Astrocyte (in vitro differentiated cells and primary cell): Measurements from ENCODE around the gene FAM221A. TPM values are rescaled to one million over a fixed set of nuclear protein-coding genes. Genes with fewer than 3 reads are reported as not detected.

ENCODE experiments used
- DNase-seq: peaks from one replicate; pipeline ENCODE4 v3.0.0-alpha.2; 2010; ENCODE audit warnings: low read depth
- FAIRE-seq: peaks from 2 replicates; lab custom pipeline; 2011; peaks lifted over from hg19 to GRCh38; lab: Jason Lieb, UNC
- H2AFZ ChIP-seq: 2 replicates; pipeline ENCODE4 v1.6.0; 2012; ENCODE audit warnings: low read depth, low read length, inconsistent platforms
- H3K27ac ChIP-seq: 2 replicates; pipeline ENCODE4 v1.5.1; 2011; ENCODE audit warnings: low read depth, low read length, inconsistent platforms
- H3K27me3 ChIP-seq: 2 replicates; pipeline ENCODE4 v1.6.0; 2011; ENCODE audit warnings: low read length, inconsistent platforms; ENCODE audit not compliant: insufficient read depth
- H3K36me3 ChIP-seq: 2 replicates; pipeline ENCODE4 v1.5.1; 2011; ENCODE audit warnings: low read length, inconsistent platforms; ENCODE audit not compliant: insufficient read depth
- H3K4me1 ChIP-seq: 2 replicates; pipeline ENCODE4 v1.5.1; 2011; ENCODE audit warnings: low read length, inconsistent platforms; ENCODE audit not compliant: insufficient read depth
- H3K4me2 ChIP-seq: 2 replicates; pipeline ENCODE4 v1.6.0; 2012; ENCODE audit warnings: low read length, inconsistent platforms
- H3K4me3 ChIP-seq: 2 replicates; pipeline ENCODE4 v1.5.1; 2011; ENCODE audit warnings: low read depth, mild to moderate bottlenecking, low read length, inconsistent platforms; ENCODE audit not compliant: insufficient read depth
- H3K79me2 ChIP-seq: 2 replicates; pipeline ENCODE4 v1.6.0; 2012; ENCODE audit warnings: mild to moderate bottlenecking, low read length, inconsistent platforms; ENCODE audit not compliant: insufficient read depth
- H3K9ac ChIP-seq: 2 replicates; pipeline ENCODE4 v1.6.0; 2012; ENCODE audit warnings: mild to moderate bottlenecking, low read length, inconsistent platforms
- H3K9me3 ChIP-seq: 2 replicates; pipeline ENCODE4 v1.5.1; 2012; ENCODE audit warnings: low read depth, mild to moderate bottlenecking, low read length, inconsistent platforms; ENCODE audit not compliant: insufficient read depth
- H4K20me1 ChIP-seq: 2 replicates; pipeline ENCODE4 v1.6.0; 2012; ENCODE audit warnings: low read length, inconsistent platforms; ENCODE audit not compliant: insufficient read depth
- H3K27ac Mint-ChIP-seq: one replicate; pipeline ENCODE4 v1.8.0; 2021; ENCODE audit warnings: mild to moderate bottlenecking, mixed read lengths; ENCODE audit not compliant: unreplicated experiment
- H3K27me3 Mint-ChIP-seq: one replicate; pipeline ENCODE4 v1.8.0; 2021; ENCODE audit warnings: low read depth, mixed read lengths; ENCODE audit not compliant: unreplicated experiment
- H3K36me3 Mint-ChIP-seq: one replicate; pipeline ENCODE4 v1.8.0; 2021; ENCODE audit warnings: low read depth, mixed read lengths; ENCODE audit not compliant: unreplicated experiment
- H3K4me1 Mint-ChIP-seq: one replicate; pipeline ENCODE4 v1.8.0; 2021; ENCODE audit warnings: low read depth, mixed read lengths; ENCODE audit not compliant: unreplicated experiment
- H3K4me3 Mint-ChIP-seq: one replicate; pipeline ENCODE4 v1.8.0; 2021; ENCODE audit warnings: mild to moderate bottlenecking, moderate library complexity, mixed read lengths; ENCODE audit not compliant: unreplicated experiment
- H3K9me3 Mint-ChIP-seq: one replicate; pipeline ENCODE4 v1.8.0; 2021; ENCODE audit warnings: mild to moderate bottlenecking, mixed read lengths; ENCODE audit not compliant: unreplicated experiment
- CTCF ChIP-seq: IDR thresholded peaks from 2 replicates; pipeline ENCODE4 v1.5.1; 2011; ENCODE audit warnings: low read depth, mild to moderate bottlenecking, inconsistent platforms, low read length, moderate library complexity; ENCODE audit not compliant: insufficient read depth
- EZH2 ChIP-seq: IDR thresholded peaks from 2 replicates; pipeline ENCODE4 v1.6.1; 2012; ENCODE audit warnings: mild to moderate bottlenecking, low read length, inconsistent platforms; ENCODE audit not compliant: insufficient read depth
- total RNA-seq: library from RNA; stranded (reverse); gene quantifications from 2 replicates; pipeline ENCODE4 v1.2.1, GENCODE V29; 2021

The FAM221A gene
- total RNA-seq, 1 donor from 2014 or later = 3.0 TPM

GRCh38 chr7:23658831-23659427 lies 21.1 kb upstream of the FAM221A start:
- Mint-ChIP-seq H3K27me3 (no peaks in the 10 kb centered on the region), H3K4me1 (peaks cover 6% of the 10 kb centered on the region), H3K27ac (no peak overlapping the region), H3K4me3 (no peak overlapping the region), H3K9me3 (peaks cover 22% of the 10 kb centered on the region), H3K36me3 (no peaks in the 10 kb centered on the region)
- Histone ChIP-seq H2AFZ (no peak overlapping the region), H3K4me3 (no peak overlapping the region), H4K20me1 (no peaks in the 10 kb centered on the region), H3K9me3 (peaks cover 10% of the 10 kb centered on the region), H3K27me3 (no peaks in the 10 kb centered on the region), H3K36me3 (no peaks in the 10 kb centered on the region), H3K79me2 (no peaks in the 10 kb centered on the region), H3K27ac (no peak overlapping the region), H3K9ac (no peak overlapping the region), H3K4me2 (no peak overlapping the region), H3K4me1 (peaks cover 5% of the 10 kb centered on the region)
- DNase-seq = no peak
- FAIRE-seq = no peak
- TF ChIP-seq CTCF (no peak), EZH2 (no peak)

- Histone ChIP-seq H3K27me3 (no peaks in the 10 kb centered on the region), H3K27ac (no peak overlapping the region), H2AFZ (no peak overlapping the region), H4K20me1 (no peaks in the 10 kb centered on the region), H3K36me3 (no peaks in the 10 kb centered on the region), H3K4me3 (no peak overlapping the region), H3K9me3 (peaks cover 2% of the 10 kb centered on the region), H3K79me2 (no peaks in the 10 kb centered on the region), H3K4me2 (no peak overlapping the region), H3K9ac (no peak overlapping the region), H3K4me1 (peaks cover 5% of the 10 kb centered on the region)
- Mint-ChIP-seq H3K4me1 (peaks cover 6% of the 10 kb centered on the region), H3K27me3 (no peaks in the 10 kb centered on the region), H3K36me3 (no peaks in the 10 kb centered on the region), H3K9me3 (peaks cover 13% of the 10 kb centered on the region), H3K4me3 (no peak overlapping the region), H3K27ac (no peak overlapping the region)
- TF ChIP-seq EZH2 (no peak), CTCF (no peak)
- DNase-seq (no peak), FAIRE-seq (no peak)
Measured at GRCh38 chr7:23661385-23661784, 18.6 kb upstream of the FAM221A start.
